GM19395 (cell line): ENCODE results near the gene A2M.
"Not testable (repeated sequence)": the region's sequence is repeated elsewhere in the genome, so short reads cannot be mapped to it uniquely, and the experiment has no call there.

Experiments
- ATAC-seq: cut with Tn5 transposase; IDR thresholded peaks from one replicate; pipeline ENCODE4 v1.9.1; 2021; ENCODE audit warnings: mild to moderate bottlenecking, moderate library complexity; ENCODE audit not compliant: unreplicated experiment

The A2M gene

GRCh38 chr12:9115731-9116559 is at the start of gene A2M:
A2M (minus strand) TSS chr12:9115919; CDS start chr12:9115849, 70 bp downstream.
- no peak for ATAC-seq

GRCh38 chr12:9163392-9163791 is 47.7 kb upstream of the A2M start:
- no peak for ATAC-seq

- ATAC-seq: no peak
Measured at GRCh38 chr12:9156119-9156518, 40.4 kb upstream of the A2M start.

- no peak for ATAC-seq
Measured at GRCh38 chr12:9149372-9149771, 33.7 kb upstream of the A2M start.

GRCh38 chr12:9148926-9149325 is 33.2 kb upstream of the A2M start:
- no peak for ATAC-seq

GRCh38 chr12:9147461-9147860 is 31.7 kb upstream of the A2M start:
- no peak for ATAC-seq

GRCh38 chr12:9144730-9145106 is 29.0 kb upstream of the A2M start:
- ATAC-seq: no peak

GRCh38 chr12:9143929-9144729 is 28.4 kb upstream of the A2M start:
- no peak for ATAC-seq

- no peak for ATAC-seq
Measured at GRCh38 chr12:9143137-9143536, 27.4 kb upstream of the A2M start.

- ATAC-seq: not testable (repeated sequence)
Measured at GRCh38 chr12:9139588-9140290, 24.0 kb upstream of the A2M start.

GRCh38 chr12:9135903-9136310 is 20.2 kb upstream of the A2M start:
- no peak for ATAC-seq

- ATAC-seq: no peak
Measured at GRCh38 chr12:9134981-9135628, 19.4 kb upstream of the A2M start.

GRCh38 chr12:9133216-9133916 is 17.6 kb upstream of the A2M start:
- ATAC-seq: no peak

- ATAC-seq: no peak
Measured at GRCh38 chr12:9132008-9132535, 16.4 kb upstream of the A2M start.

GRCh38 chr12:9130244-9130643 is 14.5 kb upstream of the A2M start:
- ATAC-seq: no peak

GRCh38 chr12:9127936-9128663 is 12.4 kb upstream of the A2M start:
- ATAC-seq: no peak

GRCh38 chr12:9127484-9127883 is 11.8 kb upstream of the A2M start:
- ATAC-seq: no peak

- no peak for ATAC-seq
Measured at GRCh38 chr12:9124383-9125031, 8.8 kb upstream of the A2M start.

- ATAC-seq: no peak
Measured at GRCh38 chr12:9123781-9124382, 8.2 kb upstream of the A2M start.
